ENCODE measurements around the gene ERVK3-1. TPM values are rescaled to one million over a fixed set of nuclear protein-coding genes. Genes with fewer than 3 reads are reported as not detected.

The ERVK3-1 gene
- total and polyA plus RNA-seq, 5 donors: 19.9 to 27.7 (median 21.7) TPM

GRCh38 chr19:58277197-58277596 lies 28.0 kb upstream of the ERVK3-1 start:
- peaks cover 2% of the 10 kb centered on the region for H3K9me3 ChIP-seq (ENCODE audit: control insufficient read depth, low read length)
- H3K4me1 ChIP-seq (ENCODE audit: control insufficient read depth, insufficient read depth, low read length): peaks cover 5% of the 10 kb centered on the region
- H3K27ac ChIP-seq (ENCODE audit: low read length): no peak overlapping the region
- ATAC-seq (no peak), DNase-seq (no peak)
- WGBS: 92% methylated on average over 7 of the region's 7 CpGs
- intact Hi-C loops (cut with DNase I): no loop called here
- no peaks in the 10 kb centered on the region for H3K27me3 ChIP-seq (ENCODE audit: control insufficient read depth, insufficient read depth)
- no peak overlapping the region for H3K4me3 ChIP-seq (ENCODE audit: low read length)

GRCh38 chr19:58277748-58278540 lies 27.2 kb upstream of the ERVK3-1 start:
- Histone ChIP-seq H3K4me1 (ENCODE audit: control insufficient read depth, insufficient read depth, low read length) (peaks cover 5% of the 10 kb centered on the region), H3K27ac (ENCODE audit: low read length) (peak overlapping the region; percentile 35), H3K27me3 (ENCODE audit: control insufficient read depth, insufficient read depth) (no peaks in the 10 kb centered on the region), H3K4me3 (ENCODE audit: low read length) (peak overlapping the region; percentile 65), H3K9me3 (ENCODE audit: control insufficient read depth, low read length) (peaks cover 2% of the 10 kb centered on the region)
- 39% methylated on average over 25 of the region's 25 CpGs for WGBS
- intact Hi-C loops (cut with DNase I): no loop called here
- no peak for DNase-seq
- ATAC-seq: peak; percentile 1 to 9

GRCh38 chr19:58278541-58279041 lies 26.6 kb upstream of the ERVK3-1 start, which contains the start of gene ZNF8:
Gene ZNF8 (plus strand): TSS chr19:58278955. CDS start chr19:58279082, 127 bp downstream.
- under 1% methylated on average over 42 of the region's 42 CpGs for WGBS
- ATAC-seq (peak; percentile 96 to 98), DNase-seq (peak; percentile 97 to 99 (median 99))
- H3K27me3 ChIP-seq (ENCODE audit: control insufficient read depth, insufficient read depth): no peaks in the 10 kb centered on the region
- H3K9me3 ChIP-seq (ENCODE audit: control insufficient read depth, low read length): peaks cover 2% of the 10 kb centered on the region
- H3K27ac ChIP-seq (ENCODE audit: low read length): peak within 1 kb of the TSS; percentile 80
- peak within 1 kb of the TSS; percentile 65 for H3K4me3 ChIP-seq (ENCODE audit: low read length)
- intact Hi-C loops (cut with DNase I): no loop called here
- peaks cover 5% of the 10 kb centered on the region for H3K4me1 ChIP-seq (ENCODE audit: control insufficient read depth, insufficient read depth, low read length)

- Histone ChIP-seq H3K4me1 (ENCODE audit: control insufficient read depth, insufficient read depth, low read length) (peaks cover 5% of the 10 kb centered on the region), H3K27me3 (ENCODE audit: control insufficient read depth, insufficient read depth) (no peaks in the 10 kb centered on the region), H3K9me3 (ENCODE audit: control insufficient read depth, low read length) (peaks cover 2% of the 10 kb centered on the region), H3K4me3 (ENCODE audit: low read length) (peak overlapping the region; percentile 65), H3K27ac (ENCODE audit: low read length) (peak overlapping the region; percentile 80)
- intact Hi-C loops (cut with DNase I): no loop called here
- ATAC-seq (peak; percentile 81 to 83), DNase-seq (peak; percentile 88 to 94 (median 93))
- 2% methylated on average over 60 of the region's 60 CpGs for WGBS
Measured at GRCh38 chr19:58279042-58279924, 25.9 kb upstream of the ERVK3-1 start.

GRCh38 chr19:58279925-58280316 lies 25.3 kb upstream of the ERVK3-1 start:
- Histone ChIP-seq H3K27ac (ENCODE audit: low read length) (no peak overlapping the region), H3K4me1 (ENCODE audit: control insufficient read depth, insufficient read depth, low read length) (peaks cover 5% of the 10 kb centered on the region), H3K4me3 (ENCODE audit: low read length) (no peak overlapping the region), H3K9me3 (ENCODE audit: control insufficient read depth, low read length) (peaks cover 2% of the 10 kb centered on the region), H3K27me3 (ENCODE audit: control insufficient read depth, insufficient read depth) (no peaks in the 10 kb centered on the region)
- no peak for ATAC-seq
- 66% methylated on average over 4 of the region's 4 CpGs for WGBS
- no peak for DNase-seq
- intact Hi-C loops (cut with DNase I): no loop called here

GRCh38 chr19:58284199-58284598 lies 21.0 kb upstream of the ERVK3-1 start:
- DNase-seq: no peak
- 88% methylated on average over 7 of the region's 7 CpGs for WGBS

GRCh38 chr19:58291943-58292342 lies 13.2 kb upstream of the ERVK3-1 start:
- intact Hi-C loops (cut with DNase I): no loop called here
- H3K9me3 ChIP-seq (ENCODE audit: control insufficient read depth, low read length): no peaks in the 10 kb centered on the region
- H3K4me1 ChIP-seq (ENCODE audit: control insufficient read depth, insufficient read depth, low read length): no peaks in the 10 kb centered on the region
- H3K27me3 ChIP-seq (ENCODE audit: control insufficient read depth, insufficient read depth): no peaks in the 10 kb centered on the region
- H3K4me3 ChIP-seq (ENCODE audit: low read length): no peak overlapping the region
- ATAC-seq (no peak), DNase-seq (no peak)
- WGBS: 92% methylated on average over 7 of the region's 7 CpGs
- no peak overlapping the region for H3K27ac ChIP-seq (ENCODE audit: low read length)

More at GRCh38 chr19:58284199-58284598, 21.0 kb upstream of the ERVK3-1 start:
- intact Hi-C loops (cut with DNase I): no loop called here
- H3K27ac ChIP-seq (ENCODE audit: low read length): no peak overlapping the region
- no peaks in the 10 kb centered on the region for H3K9me3 ChIP-seq (ENCODE audit: control insufficient read depth, low read length)
- H3K27me3 ChIP-seq (ENCODE audit: control insufficient read depth, insufficient read depth): no peaks in the 10 kb centered on the region
- no peak for ATAC-seq
- no peak overlapping the region for H3K4me3 ChIP-seq (ENCODE audit: low read length)
- H3K4me1 ChIP-seq (ENCODE audit: control insufficient read depth, insufficient read depth, low read length): peaks cover 5% of the 10 kb centered on the region

- ATAC-seq: no peak
- Histone ChIP-seq H3K9me3 (ENCODE audit: control insufficient read depth, low read length) (no peaks in the 10 kb centered on the region), H3K4me3 (ENCODE audit: low read length) (no peak overlapping the region), H3K27ac (ENCODE audit: low read length) (no peak overlapping the region), H3K27me3 (ENCODE audit: control insufficient read depth, insufficient read depth) (no peaks in the 10 kb centered on the region), H3K4me1 (ENCODE audit: control insufficient read depth, insufficient read depth, low read length) (no peaks in the 10 kb centered on the region)
- DNase-seq: no peak
- 97% methylated on average over 22 of the region's 22 CpGs for WGBS
- intact Hi-C loops (cut with DNase I): no loop called here
Measured at GRCh38 chr19:58294743-58295374, 10.3 kb upstream of the ERVK3-1 start.

- DNase-seq (no peak), ATAC-seq (no peak)
- H3K4me1 ChIP-seq (ENCODE audit: control insufficient read depth, insufficient read depth, low read length): no peaks in the 10 kb centered on the region
- WGBS: 87% methylated on average over 7 of the region's 7 CpGs
- no peaks in the 10 kb centered on the region for H3K9me3 ChIP-seq (ENCODE audit: control insufficient read depth, low read length)
- intact Hi-C loops (cut with DNase I): no loop called here
- no peaks in the 10 kb centered on the region for H3K27me3 ChIP-seq (ENCODE audit: control insufficient read depth, insufficient read depth)
- no peak overlapping the region for H3K4me3 ChIP-seq (ENCODE audit: low read length)
- H3K27ac ChIP-seq (ENCODE audit: low read length): no peak overlapping the region
Measured at GRCh38 chr19:58296104-58296503, 9.1 kb upstream of the ERVK3-1 start.

- WGBS: 95% methylated on average over 7 of the region's 7 CpGs
- DNase-seq: no peak
- no peak overlapping the region for H3K27ac ChIP-seq (ENCODE audit: low read length)
- H3K27me3 ChIP-seq (ENCODE audit: control insufficient read depth, insufficient read depth): no peaks in the 10 kb centered on the region
- intact Hi-C loops (cut with DNase I): no loop called here
- ATAC-seq: no peak
- no peak overlapping the region for H3K4me3 ChIP-seq (ENCODE audit: low read length)
- no peaks in the 10 kb centered on the region for H3K9me3 ChIP-seq (ENCODE audit: control insufficient read depth, low read length)
- H3K4me1 ChIP-seq (ENCODE audit: control insufficient read depth, insufficient read depth, low read length): no peaks in the 10 kb centered on the region
Measured at GRCh38 chr19:58300620-58301019, 4.6 kb upstream of the ERVK3-1 start.

Measured in right cardiac atrium (tissue), 5 donors.